GM10266 (cell line): Measurements from ENCODE around the gene KRTAP2-4.
"Not testable (repeated sequence)": the region's sequence is repeated elsewhere in the genome, so short reads cannot be mapped to it uniquely, and the experiment has no call there.

Experiments used
- DNase-seq: peaks from one replicate; pipeline ENCODE4 v3.0.0; 2012; ENCODE audit errors: extremely low spot score
- TF ChIP-seq, protein P1 (sequence below): IDR thresholded peaks from 2 replicates; pipeline ENCODE4 v1.5.1; 2012; ENCODE audit warnings: mild to moderate bottlenecking, low read depth; ENCODE audit not compliant: control insufficient read depth, insufficient read depth; ENCODE audit errors: missing control alignments

The KRTAP2-4 gene

DNA sequence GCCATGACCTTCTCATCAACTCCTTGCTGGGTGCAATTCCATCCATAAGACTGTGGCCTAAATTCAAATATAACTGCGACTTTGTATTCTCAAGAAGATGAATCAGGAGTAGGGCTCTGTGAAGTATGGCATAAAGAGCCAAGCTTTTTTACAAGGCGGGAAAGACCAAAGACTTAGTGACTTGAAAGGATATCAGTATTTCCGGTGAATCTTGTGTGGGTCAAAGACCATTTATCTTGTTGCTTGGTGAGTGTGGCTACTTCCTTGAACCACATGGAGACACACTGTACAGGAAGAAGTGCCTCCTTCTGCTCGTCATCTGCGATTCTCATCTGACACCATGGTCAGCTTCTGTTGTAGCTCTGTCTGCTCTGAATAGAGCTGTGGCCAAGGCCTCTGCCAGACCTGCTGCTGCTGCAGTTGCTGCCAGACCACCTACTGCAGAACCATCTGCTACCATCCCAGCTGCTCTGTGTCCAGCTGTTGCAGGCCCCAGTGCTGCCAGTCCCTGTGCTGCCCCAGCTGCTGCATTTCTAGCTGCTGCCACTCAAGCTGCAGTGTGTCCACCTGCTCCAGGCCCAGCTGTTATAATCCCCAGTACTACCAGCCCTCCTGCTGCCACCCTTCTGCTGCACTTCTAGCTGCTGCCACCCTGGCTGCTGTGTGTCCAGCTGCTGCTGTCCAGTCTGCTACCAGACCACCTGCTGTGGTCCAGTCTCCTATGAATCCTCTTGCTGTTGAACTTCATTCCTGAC lies 6.1 kb upstream of the KRTAP2-4 start:
- no peak for DNase-seq
- TF ChIP-seq, protein P1, sequence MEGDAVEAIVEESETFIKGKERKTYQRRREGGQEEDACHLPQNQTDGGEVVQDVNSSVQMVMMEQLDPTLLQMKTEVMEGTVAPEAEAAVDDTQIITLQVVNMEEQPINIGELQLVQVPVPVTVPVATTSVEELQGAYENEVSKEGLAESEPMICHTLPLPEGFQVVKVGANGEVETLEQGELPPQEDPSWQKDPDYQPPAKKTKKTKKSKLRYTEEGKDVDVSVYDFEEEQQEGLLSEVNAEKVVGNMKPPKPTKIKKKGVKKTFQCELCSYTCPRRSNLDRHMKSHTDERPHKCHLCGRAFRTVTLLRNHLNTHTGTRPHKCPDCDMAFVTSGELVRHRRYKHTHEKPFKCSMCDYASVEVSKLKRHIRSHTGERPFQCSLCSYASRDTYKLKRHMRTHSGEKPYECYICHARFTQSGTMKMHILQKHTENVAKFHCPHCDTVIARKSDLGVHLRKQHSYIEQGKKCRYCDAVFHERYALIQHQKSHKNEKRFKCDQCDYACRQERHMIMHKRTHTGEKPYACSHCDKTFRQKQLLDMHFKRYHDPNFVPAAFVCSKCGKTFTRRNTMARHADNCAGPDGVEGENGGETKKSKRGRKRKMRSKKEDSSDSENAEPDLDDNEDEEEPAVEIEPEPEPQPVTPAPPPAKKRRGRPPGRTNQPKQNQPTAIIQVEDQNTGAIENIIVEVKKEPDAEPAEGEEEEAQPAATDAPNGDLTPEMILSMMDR = no peak

DNA sequence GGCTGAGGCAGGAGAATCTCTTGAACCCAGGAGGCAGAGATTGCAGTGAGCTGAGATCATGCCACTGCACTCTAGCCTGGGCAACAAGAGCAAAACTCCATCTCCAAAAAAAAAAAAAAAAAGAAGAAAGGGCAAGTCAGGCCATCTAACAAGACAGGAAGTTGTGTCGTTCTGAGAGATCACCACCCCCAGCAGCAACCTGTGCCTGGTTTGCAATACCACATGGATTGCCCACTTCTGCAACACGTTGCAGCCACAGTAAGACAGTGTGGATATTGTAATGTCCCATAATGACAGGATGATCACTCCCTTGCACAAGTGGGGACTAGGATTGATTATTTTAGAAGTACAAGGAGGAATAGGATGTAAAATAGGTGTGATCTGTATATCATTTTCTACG lies 3.4 kb upstream of the KRTAP2-4 start:
- no peak for DNase-seq
- TF ChIP-seq, protein P1 = no peak

DNA sequence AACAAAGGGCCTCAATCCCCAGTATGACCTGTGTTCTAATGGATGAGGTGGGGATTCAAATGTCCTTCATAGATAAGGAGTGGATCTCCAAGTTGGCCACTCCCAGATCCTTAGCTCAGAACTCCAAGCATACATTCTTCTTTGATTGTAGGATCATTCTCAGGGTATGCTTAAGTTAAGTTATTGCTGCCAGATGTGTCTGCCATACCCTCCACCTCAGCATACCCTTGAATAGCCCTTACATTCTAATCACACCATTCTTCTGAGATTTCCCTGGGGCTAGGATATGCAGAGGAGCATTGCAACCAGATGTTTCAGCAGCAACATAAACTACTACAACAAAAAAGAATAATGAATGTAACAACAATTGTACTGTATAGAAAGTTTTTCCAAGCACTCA lies 1.6 kb upstream of the KRTAP2-4 start:
- no peak for DNase-seq
- TF ChIP-seq, protein P1 = no peak

DNA sequence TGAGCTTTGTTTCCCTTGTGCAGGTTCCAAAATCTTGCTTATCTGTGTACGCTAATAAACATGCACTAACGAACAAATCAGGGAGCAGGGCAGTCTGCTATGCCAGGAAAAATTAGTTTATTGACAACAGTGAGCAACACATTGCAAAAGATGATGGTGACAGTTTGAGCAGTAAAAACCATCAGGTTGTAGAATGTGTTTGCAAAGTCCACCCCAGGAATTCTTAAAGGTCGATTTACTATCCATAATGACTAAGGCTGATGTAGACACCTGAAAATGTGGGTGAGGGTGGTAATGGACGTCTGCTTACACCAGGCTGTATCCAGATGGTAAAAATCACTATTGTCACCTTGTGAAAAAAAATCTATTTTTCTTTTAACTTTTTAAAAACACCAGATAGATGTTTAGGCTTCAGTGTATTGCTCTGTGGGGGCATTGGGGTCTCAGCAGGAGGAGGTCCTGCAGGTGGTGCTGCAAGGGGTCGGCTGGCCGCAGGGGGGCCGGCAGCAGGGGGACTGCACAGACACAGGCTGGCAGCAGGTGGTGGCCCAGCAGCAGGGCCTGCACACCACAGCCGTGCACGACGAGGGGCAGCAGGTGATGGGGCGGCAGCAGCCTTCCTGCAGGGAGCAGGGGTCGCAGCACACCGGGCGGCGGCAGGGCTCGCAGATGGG lies 526 bp downstream of the KRTAP2-4 start:
- DNase-seq = not testable (repeated sequence)

DNA sequence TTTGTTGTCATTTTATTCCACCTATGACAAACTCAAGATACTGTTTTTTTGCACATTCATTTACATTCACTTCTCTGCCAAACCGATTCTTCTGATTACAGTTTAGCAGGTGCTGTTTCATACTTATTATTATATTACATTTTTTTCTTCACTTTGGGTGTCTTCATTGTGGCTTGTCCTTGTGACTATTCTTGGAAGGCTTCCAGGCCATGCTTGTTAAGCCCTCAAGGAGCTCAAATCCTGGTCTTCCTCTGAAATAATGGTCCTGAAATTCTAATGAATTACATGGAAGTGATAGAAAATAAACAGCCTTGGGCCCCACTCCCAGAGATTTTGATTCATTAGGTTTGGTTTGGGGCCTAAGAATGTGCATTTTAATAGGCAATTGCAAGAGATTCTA lies 1.4 kb downstream of the KRTAP2-4 start:
- DNase-seq = no peak

DNA sequence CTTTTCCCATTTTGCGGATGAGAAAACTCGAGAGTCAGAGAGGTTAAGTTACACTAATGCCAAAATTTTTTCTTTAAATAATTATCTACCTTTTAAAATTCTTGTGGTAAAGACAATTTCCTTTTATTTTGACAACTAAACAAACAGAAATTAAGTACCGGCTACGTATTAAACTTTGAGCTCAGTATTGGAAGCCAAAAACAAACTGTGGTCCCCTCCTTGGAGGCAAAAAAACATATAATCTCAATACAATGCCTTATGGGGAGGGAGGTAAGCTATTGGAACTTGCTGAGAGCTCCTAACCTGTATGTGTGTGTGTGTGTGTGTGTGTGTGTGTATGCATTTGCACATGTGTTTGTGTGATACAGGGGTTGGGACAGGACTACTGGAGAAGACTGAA lies 2.2 kb downstream of the KRTAP2-4 start:
- TF ChIP-seq, protein P1 = no peak
- no peak for DNase-seq

More for the DNA sequence above, 1.4 kb downstream of the KRTAP2-4 start:
- TF ChIP-seq, protein P1 = no peak

DNA sequence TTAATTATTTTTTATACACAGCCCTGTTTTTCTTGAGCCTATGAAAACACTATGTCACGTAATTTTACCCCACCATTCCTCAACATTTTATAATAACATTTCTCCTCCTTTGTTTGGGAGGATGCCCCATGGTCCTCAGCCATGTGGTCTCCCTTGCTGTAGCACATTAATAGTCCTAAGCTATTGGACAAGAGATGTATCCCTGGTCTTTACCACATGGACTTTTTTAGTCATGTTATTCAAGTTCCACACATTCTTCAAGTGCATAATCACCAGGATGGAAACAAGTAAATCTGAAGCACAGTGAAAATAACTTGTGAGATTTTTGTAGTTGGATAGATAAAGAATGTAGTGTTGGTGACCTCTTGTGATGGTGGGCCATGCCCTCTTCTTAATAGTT lies 3.7 kb downstream of the KRTAP2-4 start:
- TF ChIP-seq, protein P1 = no peak
- no peak for DNase-seq
